ENCODE results near the gene FOXJ3. TPM values are rescaled to one million over a fixed set of nuclear protein-coding genes. Genes with fewer than 3 reads are reported as not detected.

FOXJ3 gene
- total RNA-seq, 1 experiment from 2014 or later = 27.9 TPM

GRCh38 chr1:42312576-42313212 is 22.3 kb downstream of the FOXJ3 start:
- DNase-seq (ENCODE audit: low read depth in 1 of 2, low spot score in 2 of 2) = no peak

GRCh38 chr1:42311897-42312296 is 23.1 kb downstream of the FOXJ3 start:
- peaks cover 7% of the 10 kb centered on the region; the same call in 1 of the 2 replicates for H3K36me3 ChIP-seq
- DNase-seq (ENCODE audit: low read depth in 1 of 2, low spot score in 2 of 2) = no peak
- no peaks in the 10 kb centered on the region for H3K27me3 ChIP-seq (replicated peaks)
- H3K27ac ChIP-seq = no peak overlapping the region
- H3K9me3 ChIP-seq (replicated peaks) = no peaks in the 10 kb centered on the region
- no peak overlapping the region for H3K4me3 ChIP-seq
- no peaks in the 10 kb centered on the region for H3K4me1 ChIP-seq (replicated peaks)

More at GRCh38 chr1:42312576-42313212, 22.3 kb downstream of the FOXJ3 start:
- no peaks in the 10 kb centered on the region for H3K9me3 ChIP-seq (replicated peaks)
- no peaks in the 10 kb centered on the region for H3K27me3 ChIP-seq (replicated peaks)
- H3K4me1 ChIP-seq (replicated peaks) = no peaks in the 10 kb centered on the region
- no peak overlapping the region for H3K27ac ChIP-seq
- H3K36me3 ChIP-seq = peaks cover 7% of the 10 kb centered on the region; the same call in 1 of the 2 replicates
- no peak overlapping the region for H3K4me3 ChIP-seq

- no peak for DNase-seq (ENCODE audit: low read depth in 1 of 2, low spot score in 2 of 2)
- Histone ChIP-seq H3K9me3 (replicated peaks) (no peaks in the 10 kb centered on the region), H3K27me3 (replicated peaks) (no peaks in the 10 kb centered on the region), H3K4me3 (no peak overlapping the region), H3K36me3 (peaks cover 7% of the 10 kb centered on the region; the same call in 1 of the 2 replicates), H3K4me1 (replicated peaks) (no peaks in the 10 kb centered on the region), H3K27ac (no peak overlapping the region)
These were observed 23.9 kb downstream of the FOXJ3 start for GRCh38 chr1:42311138-42311537.

- H3K4me1 ChIP-seq (replicated peaks) = no peaks in the 10 kb centered on the region
These were observed 28.1 kb downstream of the FOXJ3 start for GRCh38 chr1:42306977-42307376.

GRCh38 chr1:42305639-42306038 is 29.4 kb downstream of the FOXJ3 start:
- Histone ChIP-seq H3K36me3 (peaks cover 26% of the 10 kb centered on the region), H3K4me1 (replicated peaks) (no peaks in the 10 kb centered on the region), H3K27me3 (replicated peaks) (no peaks in the 10 kb centered on the region), H3K27ac (no peak overlapping the region), H3K4me3 (no peak overlapping the region), H3K9me3 (replicated peaks) (no peaks in the 10 kb centered on the region; the same call in none of the 2 replicates)
- DNase-seq (ENCODE audit: low read depth in 1 of 2, low spot score in 2 of 2) = no peak

More at GRCh38 chr1:42306977-42307376, 28.1 kb downstream of the FOXJ3 start:
- Histone ChIP-seq H3K36me3 (peaks cover 22% of the 10 kb centered on the region), H3K9me3 (replicated peaks) (no peaks in the 10 kb centered on the region; the same call in none of the 2 replicates), H3K27ac (no peak overlapping the region), H3K27me3 (replicated peaks) (no peaks in the 10 kb centered on the region), H3K4me3 (no peak overlapping the region)
- DNase-seq (ENCODE audit: low read depth in 1 of 2, low spot score in 2 of 2) = no peak

- Histone ChIP-seq H3K27ac (no peak overlapping the region), H3K36me3 (peaks cover 35% of the 10 kb centered on the region)
- DNase-seq (ENCODE audit: low read depth in 1 of 2, low spot score in 2 of 2) = no peak
These were observed 33.0 kb downstream of the FOXJ3 start for GRCh38 chr1:42302034-42302433.

GRCh38 chr1:42298520-42298919 is 36.5 kb downstream of the FOXJ3 start:
- H3K27ac ChIP-seq = no peak overlapping the region
- H3K36me3 ChIP-seq = peaks cover 31% of the 10 kb centered on the region
- H3K9me3 ChIP-seq (replicated peaks) = no peaks in the 10 kb centered on the region; the same call in 1 of the 2 replicates
- no peaks in the 10 kb centered on the region for H3K27me3 ChIP-seq (replicated peaks)
- H3K4me1 ChIP-seq (replicated peaks) = no peaks in the 10 kb centered on the region
- H3K4me3 ChIP-seq = no peak overlapping the region
- DNase-seq (ENCODE audit: low read depth in 1 of 2, low spot score in 2 of 2) = no peak

More at GRCh38 chr1:42302034-42302433, 33.0 kb downstream of the FOXJ3 start:
- H3K27me3 ChIP-seq (replicated peaks) = no peaks in the 10 kb centered on the region
- H3K9me3 ChIP-seq (replicated peaks) = no peaks in the 10 kb centered on the region; the same call in none of the 2 replicates
- H3K4me3 ChIP-seq = no peak overlapping the region
- no peaks in the 10 kb centered on the region for H3K4me1 ChIP-seq (replicated peaks)

- Histone ChIP-seq H3K4me1 (replicated peaks) (no peaks in the 10 kb centered on the region), H3K36me3 (peaks cover 21% of the 10 kb centered on the region), H3K4me3 (no peak overlapping the region), H3K27ac (no peak overlapping the region), H3K27me3 (replicated peaks) (no peaks in the 10 kb centered on the region), H3K9me3 (replicated peaks) (no peaks in the 10 kb centered on the region)
- DNase-seq (ENCODE audit: low read depth in 1 of 2, low spot score in 2 of 2) = no peak
These were observed 39.2 kb downstream of the FOXJ3 start for GRCh38 chr1:42295816-42296215.

- Histone ChIP-seq H3K4me1 (replicated peaks) (no peaks in the 10 kb centered on the region), H3K4me3 (no peak overlapping the region), H3K27me3 (replicated peaks) (no peaks in the 10 kb centered on the region), H3K9me3 (replicated peaks) (no peaks in the 10 kb centered on the region), H3K27ac (no peak overlapping the region), H3K36me3 (no peaks in the 10 kb centered on the region; the same call in 1 of the 2 replicates)
- no peak for DNase-seq (ENCODE audit: low read depth in 1 of 2, low spot score in 2 of 2)
These were observed 44.9 kb downstream of the FOXJ3 start for GRCh38 chr1:42290130-42290529.

- no peak for DNase-seq (ENCODE audit: low read depth in 1 of 2, low spot score in 2 of 2)
- H3K4me3 ChIP-seq = no peak overlapping the region
- no peaks in the 10 kb centered on the region for H3K9me3 ChIP-seq (replicated peaks)
- no peak overlapping the region for H3K27ac ChIP-seq
- no peaks in the 10 kb centered on the region for H3K4me1 ChIP-seq (replicated peaks)
- H3K27me3 ChIP-seq (replicated peaks) = no peaks in the 10 kb centered on the region
- H3K36me3 ChIP-seq = no peaks in the 10 kb centered on the region
These were observed 46.6 kb downstream of the FOXJ3 start for GRCh38 chr1:42288311-42288985.

- H3K27ac ChIP-seq = no peak overlapping the region
- no peaks in the 10 kb centered on the region for H3K36me3 ChIP-seq
- no peaks in the 10 kb centered on the region for H3K27me3 ChIP-seq (replicated peaks)
- no peaks in the 10 kb centered on the region for H3K4me1 ChIP-seq (replicated peaks)
- no peaks in the 10 kb centered on the region for H3K9me3 ChIP-seq (replicated peaks)
- no peak overlapping the region for H3K4me3 ChIP-seq
- DNase-seq (ENCODE audit: low read depth in 1 of 2, low spot score in 2 of 2) = no peak
These were observed 52.0 kb downstream of the FOXJ3 start for GRCh38 chr1:42282867-42283583.

GRCh38 chr1:42282024-42282579 is 52.9 kb downstream of the FOXJ3 start:
- Histone ChIP-seq H3K36me3 (no peaks in the 10 kb centered on the region), H3K27me3 (replicated peaks) (no peaks in the 10 kb centered on the region), H3K4me1 (replicated peaks) (no peaks in the 10 kb centered on the region), H3K27ac (no peak overlapping the region), H3K9me3 (replicated peaks) (no peaks in the 10 kb centered on the region), H3K4me3 (no peak overlapping the region)
- no peak for DNase-seq (ENCODE audit: low read depth in 1 of 2, low spot score in 2 of 2)

GRCh38 chr1:42280821-42281220 is 54.2 kb downstream of the FOXJ3 start:
- Histone ChIP-seq H3K4me3 (no peak overlapping the region), H3K9me3 (replicated peaks) (no peaks in the 10 kb centered on the region)
- no peak for DNase-seq (ENCODE audit: low read depth in 1 of 2, low spot score in 2 of 2)

More at GRCh38 chr1:42280821-42281220, 54.2 kb downstream of the FOXJ3 start:
- H3K4me1 ChIP-seq (replicated peaks) = no peaks in the 10 kb centered on the region
- H3K27me3 ChIP-seq (replicated peaks) = no peaks in the 10 kb centered on the region
- H3K36me3 ChIP-seq = peaks cover 4% of the 10 kb centered on the region; the same call in 1 of the 2 replicates
- H3K27ac ChIP-seq = no peak overlapping the region
